T47D (cell line): ENCODE results near the gene WTIP.
"Not testable (repeated sequence)": the region's sequence is repeated elsewhere in the genome, so short reads cannot be mapped to it uniquely, and the experiment has no call there.

Source experiments
- DNase-seq, 2 experiments: peaks; one replicate each; pipeline versions ENCODE4 v3.0.0 to v3.0.0-alpha.2; 2011 to 2012; ENCODE audit warnings: low read depth in 1 of 2, low spot score in 1 of 2
- JUND ChIP-seq: IDR thresholded peaks from 2 replicates; pipeline ENCODE4 v1.6.1; 2012; ENCODE audit warnings: low read depth
- in situ Hi-C: cut with HindIII; loops from 2 replicates; pipeline ENCODE4 v1.10.0; 2016; ENCODE audit warnings: low sequenced_read_pairs, low pct_unique_long_range_greater_than_20kb

The WTIP gene

DNA sequence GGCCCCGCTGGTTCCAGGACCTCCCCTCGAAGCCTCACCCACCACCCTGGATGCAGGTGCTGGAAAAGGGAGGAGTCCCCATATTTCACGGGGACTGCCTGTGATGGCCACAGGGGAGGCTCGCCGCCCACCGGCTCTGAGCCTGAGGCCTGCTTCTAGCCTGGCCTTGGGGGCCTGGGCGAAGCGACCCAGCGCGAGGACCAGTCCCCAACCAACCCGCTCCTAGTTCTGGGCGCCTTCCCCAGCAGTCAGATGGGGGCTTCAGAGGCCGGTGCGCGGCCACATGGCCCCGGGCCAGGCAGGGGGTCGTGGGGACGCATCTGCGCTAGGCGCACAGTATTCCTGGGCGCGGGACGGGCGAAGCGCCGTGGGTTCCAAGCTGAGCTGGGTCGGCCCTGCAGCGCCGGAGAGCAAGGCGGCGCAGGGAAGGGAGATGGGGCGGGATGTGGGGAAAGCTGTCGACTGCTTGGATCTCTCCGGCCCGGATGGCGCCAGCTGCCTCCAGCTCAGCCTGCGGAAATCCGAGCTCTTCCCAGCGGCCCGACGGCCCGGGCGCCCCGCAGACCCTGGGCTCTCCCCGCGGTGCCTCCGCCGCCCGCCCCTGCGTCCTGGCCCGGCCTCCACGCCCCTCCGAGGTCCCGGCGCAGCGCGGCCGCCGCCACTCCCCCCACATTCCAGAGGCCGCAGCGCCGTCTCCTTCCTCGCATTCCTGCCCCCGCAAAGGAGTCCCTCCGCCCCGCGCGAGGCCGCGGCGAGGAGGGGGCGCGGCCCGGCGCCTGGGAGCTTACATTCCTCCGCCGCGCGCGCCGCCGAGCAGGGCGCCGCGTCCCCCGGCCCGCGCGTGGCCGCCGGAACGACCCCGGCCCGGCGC is at the start of gene WTIP:
TSS of gene WTIP (plus strand) at position 788 of the 871 bp plus-strand sequence. CDS start 217 bp downstream, outside the sequence.
- TF ChIP-seq JUND, result no peak
- DNase-seq, result peak; percentile 73 to 87
- in situ Hi-C loops, result no loop called here

DNA sequence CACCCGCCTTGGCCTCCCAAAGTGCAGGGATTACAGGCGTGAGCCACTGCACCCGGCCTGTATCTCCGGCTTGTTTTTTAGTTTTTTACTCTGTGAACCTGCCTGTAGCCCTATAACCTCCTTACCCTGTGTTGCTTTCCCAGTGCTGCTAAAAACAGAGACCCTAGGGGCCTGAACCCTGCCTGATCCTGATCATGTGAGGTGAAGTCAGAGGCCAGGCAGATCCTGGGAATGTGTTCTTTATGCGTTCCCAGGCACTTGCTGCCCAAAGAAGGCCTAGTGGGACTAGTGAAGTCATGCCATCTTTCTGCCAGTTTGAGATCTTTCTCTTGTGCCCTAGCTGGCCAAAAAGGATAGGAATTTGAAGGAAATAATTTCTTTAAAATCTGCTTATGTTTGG is 48.8 kb upstream of the WTIP start:
- in situ Hi-C loops, result no loop called here
- no peak for TF ChIP-seq JUND
- no peak for DNase-seq

DNA sequence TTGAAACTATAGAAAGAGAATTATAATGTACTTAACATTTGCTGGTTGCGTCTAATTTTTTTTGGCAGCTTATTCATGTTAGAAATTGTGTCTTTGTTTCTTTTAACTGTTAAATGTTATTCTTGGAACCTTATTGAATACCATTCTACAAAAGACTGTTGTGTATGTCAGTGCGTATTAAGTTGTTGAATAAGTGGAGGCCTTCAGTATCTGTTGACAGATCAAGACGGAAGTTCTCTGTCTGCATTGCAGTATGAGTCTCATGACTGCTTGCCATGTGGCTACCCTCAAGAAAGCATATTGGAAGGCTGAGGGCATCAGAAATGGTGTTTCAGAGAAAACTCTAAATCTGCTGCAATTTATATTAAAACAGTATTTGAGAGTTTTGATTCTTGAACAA is 44.8 kb upstream of the WTIP start:
- no peak for TF ChIP-seq JUND
- in situ Hi-C loops, result no loop called here
- no peak for DNase-seq

DNA sequence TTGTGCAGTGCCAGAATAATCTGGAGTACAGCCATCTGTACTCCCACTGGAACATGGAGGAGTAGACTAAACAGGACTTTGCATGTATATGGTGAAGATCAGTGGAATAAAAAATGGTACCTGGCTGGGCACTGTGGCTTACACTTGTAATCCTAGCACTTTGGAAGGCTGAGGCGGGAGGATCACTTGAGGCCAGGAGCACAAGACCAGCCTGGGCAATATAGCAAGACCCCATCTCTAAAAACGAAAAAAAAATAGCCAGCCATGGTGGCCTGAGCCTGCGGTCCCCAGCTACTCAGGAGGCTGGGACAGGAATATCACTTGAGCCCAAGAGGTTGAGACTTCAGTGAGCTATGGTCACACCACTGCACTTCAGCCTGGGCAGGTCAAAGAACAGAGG is 33.4 kb upstream of the WTIP start:
- DNase-seq, result no peak
- TF ChIP-seq JUND, result no peak
- in situ Hi-C loops, result no loop called here

DNA sequence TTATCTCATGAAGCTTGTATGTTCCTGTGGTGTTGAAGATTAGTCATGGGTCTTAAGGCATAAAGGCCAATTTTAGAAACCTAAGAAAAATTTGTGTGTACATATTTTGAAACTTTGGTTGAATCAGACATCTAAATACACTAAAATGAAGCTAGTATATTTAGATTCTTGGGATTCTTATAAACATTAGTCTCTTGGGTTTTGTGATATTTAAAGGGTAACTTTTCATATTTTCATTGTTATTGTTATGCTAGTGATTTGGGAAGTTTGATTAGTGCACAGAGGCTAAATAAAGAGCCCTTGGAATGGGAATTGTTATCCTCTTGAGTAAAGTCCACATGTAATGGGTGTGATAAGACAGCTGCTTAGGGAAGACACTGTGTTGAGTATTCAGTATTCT is 28.8 kb upstream of the WTIP start:
- in situ Hi-C loops, result no loop called here
- DNase-seq, result no peak

DNA sequence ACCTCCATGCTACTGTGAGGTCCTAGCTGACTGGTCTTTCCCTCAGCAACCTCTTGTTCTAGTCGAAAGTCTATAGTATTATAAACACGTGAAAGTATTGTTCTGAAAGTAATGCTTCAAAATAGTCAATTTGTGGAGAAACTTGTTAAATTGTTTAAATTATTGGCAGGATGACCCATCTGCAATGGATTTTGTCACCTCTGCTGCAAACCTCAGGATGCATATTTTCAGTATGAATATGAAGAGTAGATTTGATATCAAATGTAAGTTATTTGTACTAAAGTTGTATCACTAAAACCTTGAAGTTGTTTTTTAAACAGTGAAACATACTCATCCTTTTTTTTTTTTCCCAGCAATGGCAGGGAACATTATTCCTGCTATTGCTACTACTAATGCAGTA is 27.5 kb upstream of the WTIP start:
- no peak for TF ChIP-seq JUND
- DNase-seq, result no peak
- in situ Hi-C loops, result no loop called here

More for the DNA sequence above, 28.8 kb upstream of the WTIP start:
- TF ChIP-seq JUND, result no peak

DNA sequence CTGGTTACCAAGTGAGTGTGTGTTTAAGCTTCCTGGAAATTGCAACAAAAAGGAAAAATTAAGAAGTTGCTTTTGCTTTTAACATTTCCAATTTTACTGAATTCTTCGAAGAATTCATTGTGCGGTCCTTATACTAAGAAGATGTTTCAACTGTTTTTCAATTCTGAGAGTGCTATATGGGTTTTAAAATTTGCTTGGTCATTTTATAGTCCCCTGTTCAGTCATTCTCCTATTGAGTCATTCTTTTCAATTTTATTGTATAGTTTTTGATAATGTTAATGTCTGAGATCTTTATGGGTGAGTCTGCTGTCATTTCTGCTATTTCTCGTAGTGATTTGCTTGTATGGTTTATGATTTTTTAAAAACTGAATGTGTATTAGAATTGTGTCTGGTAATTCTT is 26.9 kb upstream of the WTIP start:
- no peak for TF ChIP-seq JUND
- in situ Hi-C loops, result no loop called here
- DNase-seq, result no peak

DNA sequence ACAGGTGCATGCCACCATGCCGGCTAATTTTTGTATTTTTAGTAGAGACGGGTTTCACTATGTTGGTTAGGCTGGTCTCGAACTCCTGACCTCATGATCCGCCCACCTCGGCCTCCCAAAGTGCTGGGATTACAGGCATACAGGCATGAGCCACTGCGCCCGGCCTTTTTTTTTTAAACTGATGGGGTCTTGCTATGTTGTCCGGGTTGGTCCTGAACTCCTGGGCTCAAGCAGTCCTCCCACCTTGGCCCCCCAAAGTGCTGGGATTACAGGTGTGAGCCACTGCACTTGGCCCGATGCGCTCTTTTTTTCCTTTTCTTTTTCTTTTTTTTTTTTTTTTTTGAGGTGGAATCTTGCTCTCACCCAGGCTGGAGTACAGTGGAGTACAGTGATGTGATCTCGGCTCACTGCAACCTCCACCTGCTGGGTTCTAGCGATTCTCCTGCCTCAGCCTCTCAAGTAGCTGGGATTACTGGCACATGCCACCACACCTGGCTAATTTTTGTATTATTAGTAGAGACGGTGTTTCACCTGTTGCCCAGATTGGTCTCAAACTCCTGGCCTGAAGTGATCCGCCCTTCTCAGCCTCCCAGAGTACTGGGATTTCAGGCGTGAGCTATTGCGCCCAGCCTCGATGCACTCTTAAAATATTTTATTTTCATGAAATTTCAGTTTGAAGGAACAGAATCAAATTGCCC is 25.6 kb upstream of the WTIP start:
- in situ Hi-C loops, DNase-seq: not testable (repeated sequence)

DNA sequence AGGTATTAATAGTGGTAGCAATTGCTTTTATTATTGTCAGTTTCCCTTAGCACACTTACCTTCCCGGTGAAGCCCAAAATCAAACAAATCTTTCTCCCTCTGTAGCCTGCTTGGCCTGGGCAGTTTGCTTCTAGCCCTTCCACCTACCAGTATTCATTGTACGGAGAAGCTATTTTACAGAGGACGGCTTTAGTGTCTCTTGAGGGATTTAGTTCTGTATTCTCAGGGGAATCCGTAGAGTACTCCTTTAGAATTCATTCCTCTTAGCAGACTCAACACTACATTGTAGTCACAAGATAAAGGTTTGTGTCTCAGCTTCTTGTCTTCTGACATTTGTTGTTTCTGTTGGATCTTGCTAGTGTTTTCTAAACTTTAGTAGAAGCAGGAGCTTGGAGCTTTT is 24.1 kb upstream of the WTIP start:
- DNase-seq, result no peak
- in situ Hi-C loops, result no loop called here
- no peak for TF ChIP-seq JUND

DNA sequence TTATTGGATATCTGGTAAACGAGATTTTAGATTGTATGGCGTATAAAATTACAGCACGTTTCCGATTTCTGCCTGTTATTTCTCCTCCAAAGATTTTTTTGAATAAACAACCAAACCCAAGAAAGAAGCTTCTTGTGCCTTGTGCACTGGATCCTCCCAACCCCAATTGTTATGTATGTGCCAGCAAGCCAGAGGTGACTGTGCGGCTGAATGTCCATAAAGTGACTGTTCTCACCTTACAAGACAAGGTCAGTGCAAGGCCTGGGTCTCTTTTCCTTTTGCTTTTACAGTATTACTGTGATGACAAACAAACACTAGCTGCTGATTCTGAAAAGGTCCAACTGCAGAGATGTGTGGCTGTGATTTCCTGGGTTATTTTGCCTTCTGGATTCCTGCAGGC is 22.9 kb upstream of the WTIP start:
- in situ Hi-C loops, result no loop called here
- no peak for DNase-seq
- TF ChIP-seq JUND, result no peak

DNA sequence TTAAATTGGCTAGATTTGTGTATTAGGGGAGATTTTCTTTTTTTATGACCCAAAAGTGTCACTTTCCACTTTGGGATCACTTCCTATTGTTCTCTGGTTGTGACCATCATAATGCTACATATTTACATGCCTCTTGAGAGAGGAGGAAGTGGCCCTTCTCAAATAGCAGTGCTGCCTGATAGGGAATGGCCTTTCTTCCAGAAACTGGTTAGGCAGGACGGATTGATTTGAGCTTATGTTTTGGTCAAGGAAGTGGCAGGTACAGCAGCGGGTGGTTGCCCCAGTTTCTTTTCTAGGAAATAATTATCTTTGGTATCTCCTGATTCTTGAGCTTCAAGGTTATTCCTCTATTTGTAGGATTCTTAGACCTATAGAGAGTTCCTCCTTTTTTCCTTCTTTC is 21.9 kb upstream of the WTIP start:
- TF ChIP-seq JUND, result no peak
- DNase-seq, result peak; percentile 40 to 70
- in situ Hi-C loops, result no loop called here

DNA sequence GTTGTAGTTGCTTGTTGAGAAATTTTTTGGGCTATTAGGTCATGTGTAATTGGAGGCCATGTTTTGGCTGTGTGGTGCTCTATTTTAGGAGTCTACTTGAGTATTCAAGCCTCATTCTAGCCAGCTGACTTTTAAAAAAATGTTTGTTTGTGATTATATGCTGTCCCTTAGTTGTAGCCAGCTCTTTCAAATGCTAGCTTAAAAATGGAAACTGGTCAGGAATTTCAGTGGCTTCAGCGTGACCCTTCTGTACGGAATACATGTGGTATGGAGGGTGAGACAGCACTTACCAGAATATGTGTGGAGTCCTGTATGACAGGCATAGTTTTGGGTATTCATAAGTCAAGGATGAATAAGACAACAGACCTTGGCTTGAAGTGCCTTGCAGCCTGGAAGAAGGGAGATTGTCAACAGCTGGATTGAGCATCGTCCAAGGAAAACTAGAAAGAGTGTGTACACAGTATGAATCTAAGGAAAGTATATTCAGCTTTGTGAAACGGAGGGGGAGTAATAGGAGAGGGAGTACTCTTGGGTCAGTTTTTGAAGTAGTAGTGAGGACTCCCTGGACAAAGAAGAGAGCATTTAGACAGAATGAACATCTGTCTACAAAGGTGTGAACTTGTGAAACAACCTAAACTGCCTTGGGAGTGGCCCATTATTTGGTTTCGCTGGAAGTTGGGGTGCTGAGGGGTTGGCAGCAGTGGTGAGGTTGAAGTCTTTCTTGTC is 20.0 kb upstream of the WTIP start:
- no peak for TF ChIP-seq JUND
- no peak for DNase-seq
- in situ Hi-C loops, result no loop called here

DNA sequence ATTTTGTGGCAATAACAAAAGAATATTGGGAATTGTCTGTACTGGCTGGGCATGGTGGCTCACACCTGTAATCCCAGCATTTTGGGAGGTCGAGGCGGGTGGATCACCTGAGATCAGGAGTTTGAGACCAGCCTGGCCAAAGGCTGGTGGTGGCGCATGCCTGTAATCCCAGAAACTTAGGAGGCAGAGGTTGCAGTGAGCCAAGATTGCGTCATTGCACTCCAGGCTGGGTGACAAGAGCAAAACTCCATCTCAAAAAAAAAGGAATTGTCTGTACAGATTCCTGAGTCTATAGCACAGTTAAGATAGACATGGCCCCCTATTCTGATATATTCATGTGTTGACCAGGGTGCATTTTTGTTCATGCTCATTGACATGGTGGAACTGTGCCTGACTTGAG is 16.8 kb upstream of the WTIP start:
- DNase-seq, in situ Hi-C loops: not testable (repeated sequence)
